Parathyroid adenoma (tissue), 2 donors: ENCODE data around the gene TNFRSF18.

ENCODE experiments used
- H2AFZ ChIP-seq: fragments of 300-600 bp; sonication (generic); one replicate; pipeline ENCODE4 v1.7.0; 2017; ENCODE audit warnings: antibody characterized with exemption, mild to moderate bottlenecking
- H3K27ac ChIP-seq: fragments of 300-600 bp; sonication (generic); one replicate; pipeline ENCODE4 v1.7.0; 2017
- H3K27me3 ChIP-seq: fragments of 300-600 bp; sonication (generic); one replicate; pipeline ENCODE4 v1.7.0; 2017; ENCODE audit warnings: low read length; ENCODE audit not compliant: control insufficient read depth, insufficient read depth
- H3K36me3 ChIP-seq: fragments of 300-600 bp; sonication (generic); one replicate; pipeline ENCODE4 v1.7.0; 2017; ENCODE audit warnings: low read length; ENCODE audit not compliant: control insufficient read depth, insufficient read depth
- H3K4me1 ChIP-seq: fragments of 300-600 bp; sonication (generic); one replicate; pipeline ENCODE4 v1.7.0; 2017; ENCODE audit warnings: control low read depth
- H3K4me2 ChIP-seq: fragments of 300-600 bp; sonication (generic); one replicate; pipeline ENCODE4 v1.7.0; 2017; ENCODE audit warnings: low read length
- H3K4me3 ChIP-seq: fragments of 300-600 bp; sonication (generic); one replicate; pipeline ENCODE4 v1.7.0; 2017; ENCODE audit warnings: low read depth, low read length
- H3K79me2 ChIP-seq: fragments of 300-600 bp; sonication (generic); one replicate; pipeline ENCODE4 v1.7.0; 2017; ENCODE audit warnings: control low read depth
- H3K9ac ChIP-seq: fragments of 300-600 bp; sonication (generic); one replicate; pipeline ENCODE4 v1.7.0; 2017; ENCODE audit warnings: mild to moderate bottlenecking
- H3K9me3 ChIP-seq: fragments of 300-600 bp; sonication (generic); one replicate; pipeline ENCODE4 v1.7.0; 2017; ENCODE audit warnings: low read length; ENCODE audit not compliant: control insufficient read depth
- TF ChIP-seq, protein P1 (sequence below): fragments of 300-600 bp; sonication (generic); IDR thresholded peaks from one replicate; pipeline ENCODE4 v1.7.0; 2017; ENCODE audit warnings: antibody characterized with exemption, mild to moderate bottlenecking
- donor health status: primary hyperparathyroidism.

Gene TNFRSF18

DNA sequence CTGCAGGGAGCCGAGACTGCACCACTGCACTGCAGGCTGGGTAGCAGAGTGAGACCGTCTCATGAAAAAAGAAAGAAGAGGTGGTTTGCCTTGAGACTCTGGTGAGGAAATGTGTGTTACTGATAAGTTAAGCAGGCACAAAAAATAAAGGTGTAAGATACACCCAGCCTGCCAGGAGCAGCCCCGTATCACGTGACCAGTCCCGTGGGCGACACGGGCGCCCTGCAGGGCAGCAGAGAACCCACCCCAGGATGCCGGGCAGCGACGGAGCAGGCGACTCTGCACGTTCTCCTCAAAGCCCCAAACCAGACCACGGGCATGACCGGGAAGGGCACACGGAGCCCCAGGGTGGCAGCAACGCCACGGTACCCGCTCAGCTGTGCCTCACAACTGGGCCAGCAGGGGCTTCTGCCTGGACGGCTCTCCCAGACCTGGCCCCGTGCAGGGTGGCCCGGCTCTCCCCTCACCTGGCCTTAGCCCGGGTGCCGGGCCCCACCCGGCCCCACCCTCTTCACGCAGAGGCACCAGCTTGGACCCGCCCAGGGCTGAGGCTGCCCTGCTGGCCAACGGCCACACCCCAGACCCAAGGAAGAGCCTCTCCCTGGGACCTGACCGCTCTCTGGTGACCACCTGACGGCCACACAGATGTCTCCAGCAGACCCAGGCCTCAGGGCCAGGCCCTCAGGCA lies 15.6 kb upstream of the TNFRSF18 start:
- Histone ChIP-seq H3K36me3 (no peaks in the 10 kb centered on the region), H3K4me1 (no peaks in the 10 kb centered on the region), H3K4me3 (no peak overlapping the region), H3K27ac (no peak overlapping the region), H3K79me2 (no peaks in the 10 kb centered on the region), H3K27me3 (no peaks in the 10 kb centered on the region), H3K4me2 (no peak overlapping the region), H2AFZ (no peak overlapping the region), H3K9me3 (no peaks in the 10 kb centered on the region), H3K9ac (no peak overlapping the region)
- TF ChIP-seq, protein P1, sequence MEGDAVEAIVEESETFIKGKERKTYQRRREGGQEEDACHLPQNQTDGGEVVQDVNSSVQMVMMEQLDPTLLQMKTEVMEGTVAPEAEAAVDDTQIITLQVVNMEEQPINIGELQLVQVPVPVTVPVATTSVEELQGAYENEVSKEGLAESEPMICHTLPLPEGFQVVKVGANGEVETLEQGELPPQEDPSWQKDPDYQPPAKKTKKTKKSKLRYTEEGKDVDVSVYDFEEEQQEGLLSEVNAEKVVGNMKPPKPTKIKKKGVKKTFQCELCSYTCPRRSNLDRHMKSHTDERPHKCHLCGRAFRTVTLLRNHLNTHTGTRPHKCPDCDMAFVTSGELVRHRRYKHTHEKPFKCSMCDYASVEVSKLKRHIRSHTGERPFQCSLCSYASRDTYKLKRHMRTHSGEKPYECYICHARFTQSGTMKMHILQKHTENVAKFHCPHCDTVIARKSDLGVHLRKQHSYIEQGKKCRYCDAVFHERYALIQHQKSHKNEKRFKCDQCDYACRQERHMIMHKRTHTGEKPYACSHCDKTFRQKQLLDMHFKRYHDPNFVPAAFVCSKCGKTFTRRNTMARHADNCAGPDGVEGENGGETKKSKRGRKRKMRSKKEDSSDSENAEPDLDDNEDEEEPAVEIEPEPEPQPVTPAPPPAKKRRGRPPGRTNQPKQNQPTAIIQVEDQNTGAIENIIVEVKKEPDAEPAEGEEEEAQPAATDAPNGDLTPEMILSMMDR = no peak

DNA sequence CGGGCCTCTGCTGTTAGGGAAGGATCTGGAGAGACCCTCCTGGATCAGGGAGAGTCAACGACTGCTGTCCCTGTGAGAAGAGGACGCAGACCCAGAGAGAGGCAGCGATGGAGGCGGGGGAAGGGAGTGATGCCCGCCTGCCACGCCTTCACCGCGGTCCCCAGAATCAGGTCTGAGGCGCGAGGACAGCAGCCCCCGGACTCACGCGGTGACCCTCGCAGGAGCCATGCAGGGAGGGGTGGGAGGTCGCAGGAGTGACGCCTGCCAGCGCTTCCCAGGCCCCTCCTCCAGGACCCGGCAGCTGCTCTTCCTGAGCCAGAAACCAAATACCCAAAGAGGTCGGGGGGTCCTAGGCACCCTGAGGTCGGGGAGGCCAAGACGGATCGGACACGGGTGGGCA lies 13.8 kb upstream of the TNFRSF18 start:
- TF ChIP-seq, protein P1 = no peak
- Histone ChIP-seq H3K9me3 (no peaks in the 10 kb centered on the region), H3K27me3 (no peaks in the 10 kb centered on the region), H3K79me2 (no peaks in the 10 kb centered on the region), H2AFZ (no peak overlapping the region), H3K36me3 (no peaks in the 10 kb centered on the region), H3K27ac (no peak overlapping the region), H3K9ac (no peak overlapping the region), H3K4me3 (no peak overlapping the region), H3K4me2 (no peak overlapping the region), H3K4me1 (no peaks in the 10 kb centered on the region)

DNA sequence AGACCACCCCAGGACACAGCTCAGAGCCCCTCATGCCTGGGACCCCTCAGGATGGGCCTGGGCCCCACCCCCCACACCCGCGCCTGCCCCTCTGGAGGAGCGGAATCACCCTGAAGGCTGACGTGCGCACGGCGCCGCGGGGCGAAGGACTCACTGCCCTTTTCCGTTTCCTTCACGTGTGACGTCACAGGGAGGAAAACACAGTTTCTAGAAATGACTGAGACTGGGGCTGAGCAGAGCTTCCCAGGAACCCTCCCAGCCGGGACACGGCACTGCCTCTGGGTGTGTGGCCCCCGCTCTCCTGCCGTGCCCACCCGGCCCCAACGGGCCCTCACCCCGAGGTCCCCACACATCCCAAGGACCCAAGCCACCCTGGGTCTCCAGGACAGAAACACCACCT lies 12.9 kb upstream of the TNFRSF18 start:
- H3K27ac ChIP-seq = no peak overlapping the region
- H2AFZ ChIP-seq = no peak overlapping the region
- no peak overlapping the region for H3K4me2 ChIP-seq
- no peaks in the 10 kb centered on the region for H3K4me1 ChIP-seq
- TF ChIP-seq, protein P1 = no peak
- H3K9me3 ChIP-seq = no peaks in the 10 kb centered on the region
- no peaks in the 10 kb centered on the region for H3K36me3 ChIP-seq
- no peak overlapping the region for H3K4me3 ChIP-seq
- no peaks in the 10 kb centered on the region for H3K79me2 ChIP-seq
- no peaks in the 10 kb centered on the region for H3K27me3 ChIP-seq
- H3K9ac ChIP-seq = no peak overlapping the region

DNA sequence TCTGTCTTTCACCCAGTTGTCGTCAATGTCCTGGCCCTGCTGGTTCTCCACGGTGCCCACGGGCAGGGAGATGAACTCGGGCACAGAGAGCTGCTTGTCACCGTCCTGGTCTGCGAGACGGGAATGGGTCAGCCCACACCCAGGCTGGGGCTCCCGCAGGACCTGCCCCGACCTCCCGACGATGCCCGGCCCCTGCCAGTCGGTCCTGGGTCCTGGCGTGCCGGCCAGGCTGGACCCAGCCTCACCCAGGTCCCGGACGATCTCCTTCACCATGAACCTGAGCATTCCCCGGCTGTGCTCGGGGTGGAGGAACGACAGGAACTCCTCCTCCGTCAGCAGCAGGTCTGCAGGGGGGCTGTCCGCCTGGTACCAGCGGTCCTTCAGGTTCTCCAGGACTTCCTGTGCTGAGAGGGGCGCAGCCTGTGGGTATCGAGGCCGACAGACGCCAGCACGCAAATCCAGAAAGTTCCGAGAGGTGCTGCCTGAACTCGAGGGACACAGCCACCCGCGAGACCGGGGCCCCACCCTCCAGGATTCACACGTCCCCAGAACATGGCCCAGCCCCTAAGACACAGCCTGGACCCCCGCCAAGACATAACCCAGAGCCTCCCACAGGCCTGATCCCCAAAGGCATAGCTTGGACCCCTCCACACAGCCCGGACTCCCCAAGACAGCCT lies 12.3 kb upstream of the TNFRSF18 start:
- Histone ChIP-seq H3K9ac (no peak overlapping the region), H3K27me3 (no peaks in the 10 kb centered on the region), H3K4me3 (no peak overlapping the region), H3K4me2 (no peak overlapping the region), H3K9me3 (no peaks in the 10 kb centered on the region), H3K36me3 (no peaks in the 10 kb centered on the region), H3K4me1 (no peaks in the 10 kb centered on the region), H2AFZ (no peak overlapping the region), H3K27ac (no peak overlapping the region), H3K79me2 (no peaks in the 10 kb centered on the region)
- TF ChIP-seq, protein P1 = no peak
